ENCODE data around the gene MMP2.

MMP2 gene

DNA sequence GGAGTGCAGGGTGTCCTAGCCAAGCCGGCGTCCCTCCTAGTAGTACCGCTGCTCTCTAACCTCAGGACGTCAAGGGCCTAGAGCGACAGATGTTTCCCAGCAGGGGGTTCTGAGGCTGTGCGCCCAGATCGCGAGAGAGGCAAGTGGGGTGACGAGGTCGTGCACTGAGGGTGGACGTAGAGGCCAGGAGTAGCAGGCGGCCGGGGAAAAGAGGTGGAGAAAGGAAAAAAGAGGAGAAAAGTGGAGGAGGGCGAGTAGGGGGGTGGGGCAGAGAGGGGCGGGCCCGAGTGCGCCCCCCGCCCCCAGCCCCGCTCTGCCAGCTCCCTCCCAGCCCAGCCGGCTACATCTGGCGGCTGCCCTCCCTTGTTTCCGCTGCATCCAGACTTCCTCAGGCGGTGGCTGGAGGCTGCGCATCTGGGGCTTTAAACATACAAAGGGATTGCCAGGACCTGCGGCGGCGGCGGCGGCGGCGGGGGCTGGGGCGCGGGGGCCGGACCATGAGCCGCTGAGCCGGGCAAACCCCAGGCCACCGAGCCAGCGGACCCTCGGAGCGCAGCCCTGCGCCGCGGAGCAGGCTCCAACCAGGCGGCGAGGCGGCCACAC is at the start of gene MMP2:
TSS of gene MMP2 (plus strand) at position 372 of the 603 bp plus-strand sequence. CDS start 282 bp downstream, outside the sequence.
- no peak for DNase-seq (ENCODE audit: low read depth)
- TF ChIP-seq CTCF (IDR thresholded peaks at IDR 0.05; ENCODE audit: control insufficient read depth, extremely low read depth, insufficient read depth), result no peak
- no peak within 1 kb of the TSS for H3K4me3 ChIP-seq (ENCODE audit: low read depth, low read length)

- TF ChIP-seq CTCF (IDR thresholded peaks at IDR 0.05; ENCODE audit: control insufficient read depth, extremely low read depth, insufficient read depth), result no peak
- no peak for DNase-seq (ENCODE audit: low read depth)
- no peak overlapping the region for H3K4me3 ChIP-seq (ENCODE audit: low read depth, low read length)
These were observed 46.0 kb upstream of the MMP2 start for GRCh38 chr16:55433030-55433429.

DNA sequence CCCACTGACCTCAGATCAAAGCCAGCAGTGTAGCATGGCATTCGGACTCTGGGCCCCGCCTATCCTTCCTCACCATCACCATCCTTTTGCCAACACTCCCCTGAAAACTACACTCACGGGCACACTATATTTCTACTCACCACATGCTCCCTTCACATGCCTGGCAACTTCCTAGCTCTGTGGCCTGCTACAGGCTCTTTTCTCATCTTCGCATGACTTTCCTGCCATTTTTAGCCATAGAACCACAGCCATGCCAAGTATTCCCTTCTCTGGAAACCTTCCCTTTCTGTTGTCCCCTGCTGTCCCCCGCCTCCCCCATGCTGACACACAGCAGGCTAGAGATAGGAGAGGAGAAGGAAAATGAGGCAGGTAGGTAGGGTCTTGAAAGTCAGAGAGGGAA is 45.5 kb upstream of the MMP2 start:
- TF ChIP-seq CTCF (IDR thresholded peaks at IDR 0.05; ENCODE audit: control insufficient read depth, extremely low read depth, insufficient read depth), result no peak
- H3K4me3 ChIP-seq (ENCODE audit: low read depth, low read length), result no peak overlapping the region
- no peak for DNase-seq (ENCODE audit: low read depth)

GRCh38 chr16:55434000-55434399 is 45.0 kb upstream of the MMP2 start:
- TF ChIP-seq CTCF (IDR thresholded peaks at IDR 0.05; ENCODE audit: control insufficient read depth, extremely low read depth, insufficient read depth), result no peak
- no peak overlapping the region for H3K4me3 ChIP-seq (ENCODE audit: low read depth, low read length)
- no peak for DNase-seq (ENCODE audit: low read depth)

GRCh38 chr16:55435387-55435786 is 43.6 kb upstream of the MMP2 start:
- no peak for TF ChIP-seq CTCF (IDR thresholded peaks at IDR 0.05; ENCODE audit: control insufficient read depth, extremely low read depth, insufficient read depth)
- DNase-seq (ENCODE audit: low read depth), result no peak
- no peak overlapping the region for H3K4me3 ChIP-seq (ENCODE audit: low read depth, low read length)

GRCh38 chr16:55436587-55436986 is 42.4 kb upstream of the MMP2 start:
- DNase-seq (ENCODE audit: low read depth), result no peak
- no peak for TF ChIP-seq CTCF (IDR thresholded peaks at IDR 0.05; ENCODE audit: control insufficient read depth, extremely low read depth, insufficient read depth)
- no peak overlapping the region for H3K4me3 ChIP-seq (ENCODE audit: low read depth, low read length)

- TF ChIP-seq CTCF (IDR thresholded peaks at IDR 0.05; ENCODE audit: control insufficient read depth, extremely low read depth, insufficient read depth), result no peak
- DNase-seq (ENCODE audit: low read depth), result no peak
- no peak overlapping the region for H3K4me3 ChIP-seq (ENCODE audit: low read depth, low read length)
These were observed 41.4 kb upstream of the MMP2 start for GRCh38 chr16:55437625-55438024.
